ENCODE results near the gene PLPP3. TPM values are rescaled to one million over a fixed set of nuclear protein-coding genes. Genes with fewer than 3 reads are reported as not detected.

Gene PLPP3
- total RNA-seq, 1 experiment from 2014 or later: 8.2 TPM

DNA sequence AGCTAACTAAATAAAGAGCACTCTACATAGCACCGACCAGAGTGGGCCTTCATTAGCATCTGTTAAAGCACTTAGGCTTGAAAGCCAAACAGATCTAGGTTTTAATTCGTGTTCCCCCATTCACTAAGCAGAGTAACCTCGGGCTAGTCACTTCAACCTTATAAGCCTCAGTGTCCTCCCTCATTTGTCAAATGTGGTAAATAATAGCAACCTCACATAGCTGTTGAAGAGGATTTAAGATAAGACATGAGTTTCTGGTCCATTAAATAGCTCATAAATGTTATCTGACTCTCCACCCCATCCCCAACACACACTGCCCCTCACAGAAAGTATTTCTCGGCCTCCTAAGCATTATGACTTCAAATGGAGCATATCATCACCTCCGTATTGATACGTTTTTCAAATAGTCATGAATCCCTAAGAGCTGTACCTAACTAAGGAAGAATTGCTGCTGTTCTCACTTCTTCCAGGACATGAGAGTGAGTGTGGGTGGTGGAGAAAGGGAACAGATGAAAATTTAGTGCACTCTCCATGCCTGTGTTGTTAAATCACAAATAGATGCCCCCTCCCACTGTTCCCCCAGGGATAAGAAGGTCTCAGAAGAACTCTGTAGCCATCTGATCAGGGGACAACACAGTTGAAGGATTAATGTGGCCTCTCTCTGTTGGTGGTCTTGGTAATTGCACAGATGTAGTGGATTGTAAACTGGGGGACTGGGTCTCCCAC is 47.6 kb downstream of the PLPP3 start:
- DNase-seq (ENCODE audit: low read depth, low spot score) (no peak), ATAC-seq (no peak)
- no TSS peak for BruUV-seq (replicated peaks)
- Histone ChIP-seq H3K36me3 (ENCODE audit: control insufficient read depth, insufficient read depth, low read length) (no peaks in the 10 kb centered on the region), H3K9me3 (ENCODE audit: control insufficient read depth, insufficient read depth, low read depth, low read length) (no peaks in the 10 kb centered on the region), H3K27ac (ENCODE audit: low read length) (no peak overlapping the region), H3K27me3 (ENCODE audit: control insufficient read depth, insufficient read depth, low read length) (no peaks in the 10 kb centered on the region), H3K4me3 (ENCODE audit: low read depth in 2 of 2, low read length in 2 of 2) (no peak overlapping the region), H3K4me1 (ENCODE audit: control insufficient read depth, insufficient read depth, low read length) (peaks cover 2% of the 10 kb centered on the region; the same call in 1 of the 2 replicates)
- intact Hi-C loops (cut with micrococcal nuclease; ENCODE audit: unreplicated experiment) (no loop called here), in situ Hi-C loops (cut with HindIII; ENCODE audit: low pct_unique_long_range_greater_than_20kb, low sequenced_read_pairs) (no loop called here)
- TF ChIP-seq, protein P1, sequence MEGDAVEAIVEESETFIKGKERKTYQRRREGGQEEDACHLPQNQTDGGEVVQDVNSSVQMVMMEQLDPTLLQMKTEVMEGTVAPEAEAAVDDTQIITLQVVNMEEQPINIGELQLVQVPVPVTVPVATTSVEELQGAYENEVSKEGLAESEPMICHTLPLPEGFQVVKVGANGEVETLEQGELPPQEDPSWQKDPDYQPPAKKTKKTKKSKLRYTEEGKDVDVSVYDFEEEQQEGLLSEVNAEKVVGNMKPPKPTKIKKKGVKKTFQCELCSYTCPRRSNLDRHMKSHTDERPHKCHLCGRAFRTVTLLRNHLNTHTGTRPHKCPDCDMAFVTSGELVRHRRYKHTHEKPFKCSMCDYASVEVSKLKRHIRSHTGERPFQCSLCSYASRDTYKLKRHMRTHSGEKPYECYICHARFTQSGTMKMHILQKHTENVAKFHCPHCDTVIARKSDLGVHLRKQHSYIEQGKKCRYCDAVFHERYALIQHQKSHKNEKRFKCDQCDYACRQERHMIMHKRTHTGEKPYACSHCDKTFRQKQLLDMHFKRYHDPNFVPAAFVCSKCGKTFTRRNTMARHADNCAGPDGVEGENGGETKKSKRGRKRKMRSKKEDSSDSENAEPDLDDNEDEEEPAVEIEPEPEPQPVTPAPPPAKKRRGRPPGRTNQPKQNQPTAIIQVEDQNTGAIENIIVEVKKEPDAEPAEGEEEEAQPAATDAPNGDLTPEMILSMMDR (IDR thresholded peaks at IDR 0.05): no peak
- TF ChIP-seq, protein P2, sequence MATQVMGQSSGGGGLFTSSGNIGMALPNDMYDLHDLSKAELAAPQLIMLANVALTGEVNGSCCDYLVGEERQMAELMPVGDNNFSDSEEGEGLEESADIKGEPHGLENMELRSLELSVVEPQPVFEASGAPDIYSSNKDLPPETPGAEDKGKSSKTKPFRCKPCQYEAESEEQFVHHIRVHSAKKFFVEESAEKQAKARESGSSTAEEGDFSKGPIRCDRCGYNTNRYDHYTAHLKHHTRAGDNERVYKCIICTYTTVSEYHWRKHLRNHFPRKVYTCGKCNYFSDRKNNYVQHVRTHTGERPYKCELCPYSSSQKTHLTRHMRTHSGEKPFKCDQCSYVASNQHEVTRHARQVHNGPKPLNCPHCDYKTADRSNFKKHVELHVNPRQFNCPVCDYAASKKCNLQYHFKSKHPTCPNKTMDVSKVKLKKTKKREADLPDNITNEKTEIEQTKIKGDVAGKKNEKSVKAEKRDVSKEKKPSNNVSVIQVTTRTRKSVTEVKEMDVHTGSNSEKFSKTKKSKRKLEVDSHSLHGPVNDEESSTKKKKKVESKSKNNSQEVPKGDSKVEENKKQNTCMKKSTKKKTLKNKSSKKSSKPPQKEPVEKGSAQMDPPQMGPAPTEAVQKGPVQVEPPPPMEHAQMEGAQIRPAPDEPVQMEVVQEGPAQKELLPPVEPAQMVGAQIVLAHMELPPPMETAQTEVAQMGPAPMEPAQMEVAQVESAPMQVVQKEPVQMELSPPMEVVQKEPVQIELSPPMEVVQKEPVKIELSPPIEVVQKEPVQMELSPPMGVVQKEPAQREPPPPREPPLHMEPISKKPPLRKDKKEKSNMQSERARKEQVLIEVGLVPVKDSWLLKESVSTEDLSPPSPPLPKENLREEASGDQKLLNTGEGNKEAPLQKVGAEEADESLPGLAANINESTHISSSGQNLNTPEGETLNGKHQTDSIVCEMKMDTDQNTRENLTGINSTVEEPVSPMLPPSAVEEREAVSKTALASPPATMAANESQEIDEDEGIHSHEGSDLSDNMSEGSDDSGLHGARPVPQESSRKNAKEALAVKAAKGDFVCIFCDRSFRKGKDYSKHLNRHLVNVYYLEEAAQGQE (IDR thresholded peaks at IDR 0.05; ENCODE audit: insufficient read depth in 1 of 2, low read depth in 2 of 2, low read length in 1 of 2): no peak
- TF ChIP-seq POLR2AphosphoS5 (IDR thresholded peaks at IDR 0.05; ENCODE audit: low read depth, low read length): no peak
- ChIA-PET POLR2A (no interaction called here), CTCF (no interaction called here)

DNA sequence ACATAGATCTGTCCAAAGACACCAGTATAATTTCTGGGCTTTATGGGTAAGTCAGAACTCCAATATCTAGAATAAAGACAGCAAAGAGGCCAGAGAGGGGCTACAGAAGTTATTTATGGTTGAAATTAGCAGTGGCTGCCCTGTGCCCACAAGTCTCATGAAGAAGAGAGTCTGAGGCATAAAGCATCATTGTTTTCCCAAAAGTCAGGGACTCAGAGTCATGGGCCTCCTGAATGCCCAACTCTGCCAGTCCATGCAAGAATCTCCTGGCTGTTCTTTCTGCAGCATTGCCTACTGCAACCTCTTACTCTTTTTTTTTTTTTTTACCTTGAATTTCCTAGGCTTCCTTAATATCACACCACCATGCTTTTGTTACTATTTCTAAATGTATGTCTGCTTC is 49.6 kb downstream of the PLPP3 start:
- BruUV-seq (replicated peaks): no TSS peak
- Histone ChIP-seq H3K4me3 (ENCODE audit: low read depth in 2 of 2, low read length in 2 of 2) (no peak overlapping the region), H3K27ac (ENCODE audit: low read length) (no peak overlapping the region), H3K4me1 (ENCODE audit: control insufficient read depth, insufficient read depth, low read length) (peaks cover 2% of the 10 kb centered on the region; the same call in 1 of the 2 replicates), H3K36me3 (ENCODE audit: control insufficient read depth, insufficient read depth, low read length) (no peaks in the 10 kb centered on the region), H3K27me3 (ENCODE audit: control insufficient read depth, insufficient read depth, low read length) (no peaks in the 10 kb centered on the region), H3K9me3 (ENCODE audit: control insufficient read depth, insufficient read depth, low read depth, low read length) (no peaks in the 10 kb centered on the region)
- ChIA-PET POLR2A (no interaction called here), CTCF (no interaction called here)
- no peak for DNase-seq (ENCODE audit: low read depth, low spot score)
- no peak for TF ChIP-seq POLR2AphosphoS5 (IDR thresholded peaks at IDR 0.05; ENCODE audit: low read depth, low read length)
- intact Hi-C loops (cut with micrococcal nuclease; ENCODE audit: unreplicated experiment) (no loop called here), in situ Hi-C loops (cut with HindIII; ENCODE audit: low pct_unique_long_range_greater_than_20kb, low sequenced_read_pairs) (no loop called here)
- no peak for ATAC-seq

DNA sequence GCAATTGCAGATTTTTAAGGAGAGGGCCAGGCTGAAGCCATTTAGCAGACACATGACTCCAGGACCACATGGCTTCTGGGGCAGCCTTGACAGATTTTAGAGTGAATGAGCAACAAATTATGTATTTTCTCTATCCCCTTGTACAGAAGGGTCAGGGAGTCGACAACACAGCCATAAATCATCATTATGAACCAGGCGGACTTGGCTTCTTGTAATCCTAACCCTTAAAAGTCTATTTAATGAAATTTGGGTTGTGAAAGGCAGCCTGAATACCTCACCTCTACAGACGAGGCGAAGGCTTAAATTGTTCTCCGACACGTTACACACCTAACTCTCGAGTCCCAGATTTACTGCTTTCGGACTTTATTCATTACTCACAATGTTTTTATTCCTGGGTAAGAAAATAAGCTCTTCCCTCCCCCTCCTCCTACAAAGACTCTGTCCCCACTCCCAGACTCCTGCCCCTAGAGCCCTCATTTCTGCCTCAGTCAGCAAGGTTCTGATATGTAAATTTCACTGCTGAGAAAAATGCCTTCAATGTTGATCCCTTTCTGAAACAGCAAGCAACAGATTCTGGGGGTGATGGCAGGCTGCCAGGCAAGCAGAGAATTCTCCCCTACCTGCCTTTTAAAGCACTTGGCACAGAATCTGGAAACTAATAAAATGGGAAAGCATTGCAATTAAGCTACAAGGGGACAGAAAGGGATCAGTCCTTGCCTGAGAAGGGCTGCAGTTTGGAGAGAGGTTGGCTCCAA is 51.6 kb downstream of the PLPP3 start:
- in situ Hi-C loops (cut with HindIII; ENCODE audit: low pct_unique_long_range_greater_than_20kb, low sequenced_read_pairs): no loop called here
- Histone ChIP-seq H3K4me1 (ENCODE audit: control insufficient read depth, insufficient read depth, low read length) (peaks cover 2% of the 10 kb centered on the region; the same call in 1 of the 2 replicates), H3K4me3 (ENCODE audit: low read depth in 2 of 2, low read length in 2 of 2) (no peak overlapping the region), H3K27ac (ENCODE audit: low read length) (no peak overlapping the region), H3K27me3 (ENCODE audit: control insufficient read depth, insufficient read depth, low read length) (no peaks in the 10 kb centered on the region), H3K36me3 (ENCODE audit: control insufficient read depth, insufficient read depth, low read length) (no peaks in the 10 kb centered on the region), H3K9me3 (ENCODE audit: control insufficient read depth, insufficient read depth, low read depth, low read length) (no peaks in the 10 kb centered on the region)
- intact Hi-C loops (cut with micrococcal nuclease; ENCODE audit: unreplicated experiment): no loop called here
- DNase-seq (ENCODE audit: low read depth, low spot score) (no peak), ATAC-seq (no peak)
- ChIA-PET CTCF (no interaction called here), POLR2A (no interaction called here)
- no TSS peak for BruUV-seq (replicated peaks)
- TF ChIP-seq, protein P1 (IDR thresholded peaks at IDR 0.05): no peak
- no peak for TF ChIP-seq SIN3A (IDR thresholded peaks at IDR 0.05; ENCODE audit: borderline replicate concordance, insufficient read depth, low read depth, low read length)
